Astrocyte (in vitro differentiated cells and primary cell): ENCODE data around the gene AMOTL1. TPM values are rescaled to one million over a fixed set of nuclear protein-coding genes. Genes with fewer than 3 reads are reported as not detected.

Experiments
- DNase-seq: peaks from one replicate; pipeline ENCODE4 v3.0.0-alpha.2; 2010; ENCODE audit warnings: low read depth
- FAIRE-seq: peaks from 2 replicates; lab custom pipeline; 2011; peaks lifted over from hg19 to GRCh38; lab: Jason Lieb, UNC
- H2AFZ ChIP-seq: 2 replicates; pipeline ENCODE4 v1.6.0; 2012; ENCODE audit warnings: low read depth, low read length, inconsistent platforms
- H3K27ac ChIP-seq: 2 replicates; pipeline ENCODE4 v1.5.1; 2011; ENCODE audit warnings: low read depth, low read length, inconsistent platforms
- H3K27me3 ChIP-seq: 2 replicates; pipeline ENCODE4 v1.6.0; 2011; ENCODE audit warnings: low read length, inconsistent platforms; ENCODE audit not compliant: insufficient read depth
- H3K36me3 ChIP-seq: 2 replicates; pipeline ENCODE4 v1.5.1; 2011; ENCODE audit warnings: low read length, inconsistent platforms; ENCODE audit not compliant: insufficient read depth
- H3K4me1 ChIP-seq: 2 replicates; pipeline ENCODE4 v1.5.1; 2011; ENCODE audit warnings: low read length, inconsistent platforms; ENCODE audit not compliant: insufficient read depth
- H3K4me2 ChIP-seq: 2 replicates; pipeline ENCODE4 v1.6.0; 2012; ENCODE audit warnings: low read length, inconsistent platforms
- H3K4me3 ChIP-seq: 2 replicates; pipeline ENCODE4 v1.5.1; 2011; ENCODE audit warnings: low read depth, mild to moderate bottlenecking, low read length, inconsistent platforms; ENCODE audit not compliant: insufficient read depth
- H3K79me2 ChIP-seq: 2 replicates; pipeline ENCODE4 v1.6.0; 2012; ENCODE audit warnings: mild to moderate bottlenecking, low read length, inconsistent platforms; ENCODE audit not compliant: insufficient read depth
- H3K9ac ChIP-seq: 2 replicates; pipeline ENCODE4 v1.6.0; 2012; ENCODE audit warnings: mild to moderate bottlenecking, low read length, inconsistent platforms
- H3K9me3 ChIP-seq: 2 replicates; pipeline ENCODE4 v1.5.1; 2012; ENCODE audit warnings: low read depth, mild to moderate bottlenecking, low read length, inconsistent platforms; ENCODE audit not compliant: insufficient read depth
- H4K20me1 ChIP-seq: 2 replicates; pipeline ENCODE4 v1.6.0; 2012; ENCODE audit warnings: low read length, inconsistent platforms; ENCODE audit not compliant: insufficient read depth
- H3K27ac Mint-ChIP-seq: one replicate; pipeline ENCODE4 v1.8.0; 2021; ENCODE audit warnings: mild to moderate bottlenecking, mixed read lengths; ENCODE audit not compliant: unreplicated experiment
- H3K27me3 Mint-ChIP-seq: one replicate; pipeline ENCODE4 v1.8.0; 2021; ENCODE audit warnings: low read depth, mixed read lengths; ENCODE audit not compliant: unreplicated experiment
- H3K36me3 Mint-ChIP-seq: one replicate; pipeline ENCODE4 v1.8.0; 2021; ENCODE audit warnings: low read depth, mixed read lengths; ENCODE audit not compliant: unreplicated experiment
- H3K4me1 Mint-ChIP-seq: one replicate; pipeline ENCODE4 v1.8.0; 2021; ENCODE audit warnings: low read depth, mixed read lengths; ENCODE audit not compliant: unreplicated experiment
- H3K4me3 Mint-ChIP-seq: one replicate; pipeline ENCODE4 v1.8.0; 2021; ENCODE audit warnings: mild to moderate bottlenecking, moderate library complexity, mixed read lengths; ENCODE audit not compliant: unreplicated experiment
- H3K9me3 Mint-ChIP-seq: one replicate; pipeline ENCODE4 v1.8.0; 2021; ENCODE audit warnings: mild to moderate bottlenecking, mixed read lengths; ENCODE audit not compliant: unreplicated experiment
- CTCF ChIP-seq: IDR thresholded peaks from 2 replicates; pipeline ENCODE4 v1.5.1; 2011; ENCODE audit warnings: low read depth, mild to moderate bottlenecking, inconsistent platforms, low read length, moderate library complexity; ENCODE audit not compliant: insufficient read depth
- EZH2 ChIP-seq: IDR thresholded peaks from 2 replicates; pipeline ENCODE4 v1.6.1; 2012; ENCODE audit warnings: mild to moderate bottlenecking, low read length, inconsistent platforms; ENCODE audit not compliant: insufficient read depth
- total RNA-seq: library from RNA; stranded (reverse); gene quantifications from 2 replicates; pipeline ENCODE4 v1.2.1, GENCODE V29; 2021

Gene AMOTL1
- total RNA-seq, 1 donor from 2014 or later, result 47.8 TPM

GRCh38 chr11:94876645-94877442, 108.7 kb downstream of the AMOTL1 start:
- no peaks in the 10 kb centered on the region for H3K27me3 Mint-ChIP-seq
- peak overlapping the region; percentile 98 for H3K27ac Mint-ChIP-seq
- H3K9ac ChIP-seq, result peak overlapping the region; percentile 73
- no peak overlapping the region for H2AFZ ChIP-seq
- H3K9me3 ChIP-seq, result no peaks in the 10 kb centered on the region
- no peak overlapping the region for H3K4me3 ChIP-seq
- no peaks in the 10 kb centered on the region for H4K20me1 ChIP-seq
- H3K36me3 ChIP-seq, result peaks cover 33% of the 10 kb centered on the region
- H3K4me2 ChIP-seq, result peak overlapping the region; percentile 64
- H3K27ac ChIP-seq, result peak overlapping the region; percentile 90
- H3K27me3 ChIP-seq, result no peaks in the 10 kb centered on the region
- H3K4me1 ChIP-seq, result peaks cover 28% of the 10 kb centered on the region
- H3K36me3 Mint-ChIP-seq, result peaks cover 37% of the 10 kb centered on the region
- peaks cover 28% of the 10 kb centered on the region for H3K4me1 Mint-ChIP-seq
- FAIRE-seq (peak; percentile 98), DNase-seq (peak; percentile 96)
- peaks cover 1% of the 10 kb centered on the region for H3K9me3 Mint-ChIP-seq
- no peak for TF ChIP-seq EZH2
- TF ChIP-seq CTCF, result peak; percentile 15
- peak overlapping the region; percentile 76 for H3K4me3 Mint-ChIP-seq
- H3K79me2 ChIP-seq, result peaks cover 4% of the 10 kb centered on the region

- Histone ChIP-seq H2AFZ (no peak overlapping the region), H3K9me3 (no peaks in the 10 kb centered on the region), H3K27ac (peak overlapping the region; percentile 90), H3K4me1 (peaks cover 28% of the 10 kb centered on the region), H3K27me3 (no peaks in the 10 kb centered on the region), H4K20me1 (no peaks in the 10 kb centered on the region), H3K36me3 (peaks cover 25% of the 10 kb centered on the region), H3K79me2 (peaks cover 4% of the 10 kb centered on the region), H3K9ac (peak overlapping the region; percentile 66), H3K4me3 (no peak overlapping the region), H3K4me2 (peak overlapping the region; percentile 64)
- H3K9me3 Mint-ChIP-seq, result peaks cover 1% of the 10 kb centered on the region
- peaks cover 28% of the 10 kb centered on the region for H3K4me1 Mint-ChIP-seq
- DNase-seq (peak; percentile 66), FAIRE-seq (no peak)
- no peak overlapping the region for H3K4me3 Mint-ChIP-seq
- peaks cover 34% of the 10 kb centered on the region for H3K36me3 Mint-ChIP-seq
- TF ChIP-seq EZH2, result no peak
- no peak for TF ChIP-seq CTCF
- no peaks in the 10 kb centered on the region for H3K27me3 Mint-ChIP-seq
- peak overlapping the region; percentile 98 for H3K27ac Mint-ChIP-seq
Measured at GRCh38 chr11:94877443-94878200, 109.5 kb downstream of the AMOTL1 start.
